ENCODE measurements around the gene OBP2A. TPM values are rescaled to one million over a fixed set of nuclear protein-coding genes. Genes with fewer than 3 reads are reported as not detected.

The OBP2A gene
- total RNA-seq, 4 donors from 2014 or later: not detected

DNA sequence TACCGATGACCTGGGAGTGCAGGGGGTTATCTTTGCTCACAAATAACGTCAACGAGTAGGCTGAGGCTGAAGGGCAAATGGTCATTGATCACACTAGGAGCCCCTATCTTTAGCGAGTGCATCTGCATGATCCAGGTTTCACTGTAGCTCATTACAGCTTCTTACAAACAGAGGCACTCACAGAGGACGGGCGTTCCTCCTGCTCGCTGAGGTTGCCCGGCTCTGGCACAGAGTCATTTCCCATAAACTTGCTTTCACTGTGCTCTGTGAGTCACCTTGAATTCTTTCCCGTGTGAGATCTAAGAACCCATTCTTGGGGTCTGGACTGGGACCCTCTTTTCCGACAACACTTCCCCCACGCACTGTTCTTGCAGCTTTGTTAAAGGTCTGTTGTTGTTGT, 13.7 kb downstream of the OBP2A start:
- no peak for TF ChIP-seq CTCF (IDR thresholded peaks at IDR 0.05)
- H3K9me3 ChIP-seq: no peaks in the 10 kb centered on the region
- H3K4me3 ChIP-seq: no peak overlapping the region
- peaks cover 2% of the 10 kb centered on the region for H3K27me3 ChIP-seq
- H3K4me1 ChIP-seq: no peaks in the 10 kb centered on the region
- in situ Hi-C loops (cut with MboI; ENCODE audit: low pct_ligation_motif_present in 1 of 4, low pct_unique_long_range_greater_than_20kb in 1 of 4, low sequenced_read_pairs in 3 of 4): no loop called here
- WGBS, 2 donors (ENCODE audit: low coverage in 1 of 2): 49 to 58% methylated on average over 10 to 11 of the region's 11 CpGs
- intact Hi-C loops (cut with DNase I; ENCODE audit: low total_unique reads): loop anchor here (10.0 kb wide), 1 partner anchor 515 kb away; no protein-coding TSS in a partner anchor
- DNase-seq: no peak
- H3K27ac ChIP-seq: no peak overlapping the region
- H3K36me3 ChIP-seq: no peaks in the 10 kb centered on the region

DNA sequence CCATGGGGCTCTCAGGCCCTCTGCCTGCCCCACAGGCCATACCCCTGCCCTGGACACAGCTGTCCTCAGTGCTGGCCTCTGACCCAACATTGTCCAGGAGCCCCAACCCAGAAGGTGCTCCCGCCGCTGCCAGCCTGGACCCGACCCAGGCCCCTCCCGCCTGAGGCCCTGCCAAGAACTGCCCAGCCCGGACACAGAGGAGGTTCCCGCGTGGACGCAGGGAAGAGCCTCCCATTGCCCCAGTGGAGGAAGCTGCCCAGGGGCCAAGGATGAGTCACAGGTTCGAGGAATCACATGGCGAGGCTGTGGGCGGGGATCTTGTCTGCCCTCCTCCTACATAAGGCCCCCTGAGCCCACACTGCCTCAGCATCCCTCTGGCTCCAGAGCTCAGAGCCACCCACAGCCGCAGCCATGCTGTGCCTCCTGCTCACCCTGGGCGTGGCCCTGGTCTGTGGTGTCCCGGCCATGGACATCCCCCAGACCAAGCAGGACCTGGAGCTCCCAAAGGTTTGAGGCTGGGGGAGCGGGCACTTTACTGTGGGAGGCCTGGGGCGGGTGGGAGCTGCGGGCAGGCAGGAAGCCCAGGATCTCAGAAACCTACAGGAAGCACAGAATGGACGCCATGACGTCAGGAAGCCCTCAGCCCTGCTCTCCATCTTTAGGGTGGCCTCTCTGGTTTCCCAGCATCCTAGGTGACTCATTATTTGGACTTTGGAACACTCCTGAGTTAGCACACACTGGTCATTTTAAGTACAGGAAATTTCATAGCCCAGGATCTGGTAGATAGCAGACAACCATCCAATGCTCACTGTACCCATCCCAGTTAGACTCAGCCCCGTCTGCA, 15.7 kb downstream of the OBP2A start, which contains the start of gene PAEP:
TSS of gene PAEP (plus strand) at position 366 of the 844 bp plus-strand sequence.
- no peaks in the 10 kb centered on the region for H3K4me1 ChIP-seq
- H3K9me3 ChIP-seq: no peaks in the 10 kb centered on the region
- no peak within 1 kb of the TSS for H3K27ac ChIP-seq
- intact Hi-C loops (cut with DNase I; ENCODE audit: low total_unique reads): no loop called here
- DNase-seq: no peak
- TF ChIP-seq EP300 (IDR thresholded peaks at IDR 0.05; ENCODE audit: low read depth) (no peak), POLR2A (IDR thresholded peaks at IDR 0.05) (no peak), POLR2AphosphoS5 (IDR thresholded peaks at IDR 0.05) (no peak), CTCF (IDR thresholded peaks at IDR 0.05) (no peak)
- no peak within 1 kb of the TSS for H3K4me3 ChIP-seq
- in situ Hi-C loops (cut with MboI; ENCODE audit: low pct_ligation_motif_present in 1 of 4, low pct_unique_long_range_greater_than_20kb in 1 of 4, low sequenced_read_pairs in 3 of 4): no loop called here
- H3K27me3 ChIP-seq: peaks cover 14% of the 10 kb centered on the region
- 77% methylated on average over 19 of the region's 20 CpGs; no CpG with 5 or more reads in 1 of the 2 donors for WGBS, 2 donors (ENCODE audit: low coverage in 1 of 2)
- no peaks in the 10 kb centered on the region for H3K36me3 ChIP-seq

DNA sequence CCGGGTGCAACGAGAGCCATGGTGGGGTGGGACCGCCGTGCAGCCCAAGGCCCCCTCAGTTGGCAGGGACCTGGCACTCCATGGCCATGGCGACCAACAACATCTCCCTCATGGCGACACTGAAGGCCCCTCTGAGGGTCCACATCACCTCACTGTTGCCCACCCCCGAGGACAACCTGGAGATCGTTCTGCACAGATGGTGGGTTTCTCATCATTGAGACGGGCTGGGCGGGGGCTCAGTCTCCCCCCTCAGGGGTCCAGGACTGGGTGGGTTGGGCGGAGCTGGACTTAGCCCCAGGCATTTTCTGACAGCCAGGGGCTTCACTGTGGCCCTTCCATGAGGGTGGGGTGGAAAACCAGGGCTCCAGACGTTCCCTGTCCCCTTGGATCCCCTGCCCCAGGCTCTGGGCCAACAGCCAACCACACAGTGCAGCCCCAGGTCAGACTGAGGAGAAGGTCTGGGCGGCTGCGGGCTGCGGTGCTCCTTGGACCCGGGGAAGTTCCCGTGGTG, 16.4 kb downstream of the OBP2A start:
- TF ChIP-seq POLR2A (IDR thresholded peaks at IDR 0.05) (no peak), POLR2AphosphoS5 (IDR thresholded peaks at IDR 0.05) (no peak), CTCF (IDR thresholded peaks at IDR 0.05) (no peak), EP300 (IDR thresholded peaks at IDR 0.05; ENCODE audit: low read depth) (no peak)
- Histone ChIP-seq H3K4me1 (no peaks in the 10 kb centered on the region), H3K9me3 (no peaks in the 10 kb centered on the region), H3K4me3 (no peak overlapping the region), H3K36me3 (no peaks in the 10 kb centered on the region), H3K27me3 (peaks cover 15% of the 10 kb centered on the region), H3K27ac (no peak overlapping the region)
- no peak for DNase-seq
- WGBS, 2 donors (ENCODE audit: low coverage in 1 of 2): 75% methylated on average over 15 of the region's 17 CpGs; no CpG with 5 or more reads in 1 of the 2 donors
- intact Hi-C loops (cut with DNase I; ENCODE audit: low total_unique reads) (no loop called here), in situ Hi-C loops (cut with MboI; ENCODE audit: low pct_ligation_motif_present in 1 of 4, low pct_unique_long_range_greater_than_20kb in 1 of 4, low sequenced_read_pairs in 3 of 4) (no loop called here)

DNA sequence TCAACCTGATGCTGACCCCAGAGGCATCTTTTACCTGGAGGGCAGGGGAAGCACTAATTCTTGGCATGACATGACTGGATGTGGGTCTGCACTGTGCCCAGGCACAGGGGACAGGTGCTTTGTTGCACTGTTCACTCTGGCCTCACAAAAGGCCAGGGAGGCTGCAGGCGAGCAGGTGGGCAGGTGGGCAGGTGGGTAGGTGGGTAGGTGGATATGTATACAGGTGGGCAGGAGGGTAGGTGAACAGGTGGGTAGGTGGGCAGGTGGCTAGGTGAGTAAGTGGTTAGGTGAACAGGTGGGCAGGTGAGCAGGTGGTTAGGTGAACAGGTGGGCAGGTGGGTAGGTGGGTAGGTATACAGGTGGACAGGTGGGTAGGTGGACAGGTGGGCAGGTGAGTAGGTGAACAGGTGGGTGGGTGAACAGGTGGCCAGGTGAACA, 17.1 kb downstream of the OBP2A start:
- Histone ChIP-seq H3K27ac (no peak overlapping the region), H3K36me3 (no peaks in the 10 kb centered on the region), H3K4me3 (no peak overlapping the region), H3K27me3 (peaks cover 15% of the 10 kb centered on the region), H3K4me1 (no peaks in the 10 kb centered on the region), H3K9me3 (no peaks in the 10 kb centered on the region)
- whole genome bisulfite sequencing, 2 donors (ENCODE audit: low coverage in 1 of 2): 68% methylated on average over 1 of the region's 1 CpG; no CpG with 5 or more reads in 1 of the 2 donors
- in situ Hi-C loops (cut with MboI; ENCODE audit: low pct_ligation_motif_present in 1 of 4, low pct_unique_long_range_greater_than_20kb in 1 of 4, low sequenced_read_pairs in 3 of 4): no loop called here
- DNase-seq: no peak
- TF ChIP-seq POLR2A (IDR thresholded peaks at IDR 0.05) (no peak), EP300 (IDR thresholded peaks at IDR 0.05; ENCODE audit: low read depth) (no peak), CTCF (IDR thresholded peaks at IDR 0.05) (no peak), POLR2AphosphoS5 (IDR thresholded peaks at IDR 0.05) (no peak)
- intact Hi-C loops (cut with DNase I; ENCODE audit: low total_unique reads): no loop called here

All from transverse colon (tissue), 4 donors.